Left renal pelvis (tissue), 4 donors: ENCODE results near the gene ADGRG3. TPM values are rescaled to one million over a fixed set of nuclear protein-coding genes. Genes with fewer than 3 reads are reported as not detected.

Experiments
- DNase-seq, 4 donors: peaks; one replicate each; pipeline ENCODE4 v3.0.0-alpha.2; 2013; ENCODE audit warnings: low read depth in 4 of 4, low spot score in 3 of 4
- polyA plus RNA-seq, 4 donors: library from polyadenylated mRNA; unstranded; fragments of 120-200 nt; gene quantifications; one replicate each; pipeline ENCODE4 v1.2.1, GENCODE V29; 2013; ENCODE audit not compliant: insufficient read length in 4 of 4

ADGRG3 gene
- polyA plus RNA-seq, 4 donors = 0.09 to 0.70 (median 0.36) TPM

DNA sequence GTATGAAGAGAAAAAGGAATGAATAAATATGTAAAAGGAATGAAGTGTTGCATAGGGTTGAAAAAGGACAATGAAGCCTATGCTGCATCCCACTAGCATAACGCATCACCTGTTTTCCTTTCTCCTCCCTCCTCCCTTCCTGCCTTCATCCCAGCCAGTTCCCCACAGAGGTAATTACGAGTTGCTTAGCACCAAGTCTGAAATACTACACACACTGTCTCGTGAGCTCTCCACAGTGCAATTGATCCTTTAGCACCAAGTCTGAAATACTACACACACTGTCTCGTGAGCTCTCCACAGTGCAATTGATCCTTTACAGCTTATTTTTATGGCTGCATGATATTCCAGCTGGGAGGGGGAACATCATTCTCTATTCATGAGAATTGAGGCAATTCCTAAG, 25.4 kb downstream of the ADGRG3 start:
- no peak for DNase-seq

GRCh38 chr16:57694231-57694724, 26.2 kb downstream of the ADGRG3 start:
- no peak for DNase-seq

- peak in 3 of 4 donors; percentile 45 to 57 (median 48) for DNase-seq
Observed at GRCh38 chr16:57694725-57695679, 26.9 kb downstream of the ADGRG3 start, which contains the start of gene DRC7. Gene DRC7, plus strand, starts transcription at chr16:57694806. Its CDS starts 3,144 bp downstream, at chr16:57697950.

DNA sequence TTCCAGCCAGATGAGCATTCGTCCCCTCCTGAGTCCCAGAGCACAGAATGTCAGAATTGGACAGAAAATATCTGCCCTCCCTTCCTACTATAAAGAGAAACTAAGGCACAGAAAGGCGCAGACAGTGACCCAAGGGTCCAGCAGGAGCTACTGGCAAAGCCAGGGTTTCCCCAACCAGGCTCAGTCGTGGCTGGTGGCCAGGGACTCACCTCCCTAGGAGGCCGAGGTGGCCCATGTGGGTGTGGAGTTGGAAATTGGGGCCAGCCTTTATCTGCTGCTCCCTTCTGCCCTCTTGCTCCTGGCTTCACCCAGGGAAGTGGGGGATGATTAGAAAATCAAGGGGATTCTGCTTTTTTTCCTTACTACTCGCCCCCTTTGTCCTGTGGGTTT, 27.6 kb downstream of the ADGRG3 start:
- DNase-seq = no peak

DNA sequence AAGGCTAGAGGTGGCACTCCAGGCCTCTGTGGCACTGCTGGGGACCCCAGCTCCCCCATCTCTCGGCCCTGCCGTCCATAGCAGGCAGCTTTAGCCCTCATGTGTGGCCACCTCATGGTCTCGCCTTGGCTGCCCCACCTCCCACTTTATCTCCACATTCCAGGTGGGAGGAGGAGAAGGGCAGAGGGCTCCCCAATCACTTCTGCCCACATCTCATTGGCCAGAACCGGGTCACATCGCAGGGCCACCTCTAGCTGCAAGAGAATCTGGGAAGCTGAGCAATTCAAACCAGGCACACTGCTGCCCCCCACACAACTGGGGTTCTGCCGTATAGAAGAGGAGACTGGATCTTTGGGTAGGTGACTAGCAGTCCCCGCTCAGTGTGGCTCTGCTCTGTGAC, 28.1 kb downstream of the ADGRG3 start:
- no peak for DNase-seq

DNA sequence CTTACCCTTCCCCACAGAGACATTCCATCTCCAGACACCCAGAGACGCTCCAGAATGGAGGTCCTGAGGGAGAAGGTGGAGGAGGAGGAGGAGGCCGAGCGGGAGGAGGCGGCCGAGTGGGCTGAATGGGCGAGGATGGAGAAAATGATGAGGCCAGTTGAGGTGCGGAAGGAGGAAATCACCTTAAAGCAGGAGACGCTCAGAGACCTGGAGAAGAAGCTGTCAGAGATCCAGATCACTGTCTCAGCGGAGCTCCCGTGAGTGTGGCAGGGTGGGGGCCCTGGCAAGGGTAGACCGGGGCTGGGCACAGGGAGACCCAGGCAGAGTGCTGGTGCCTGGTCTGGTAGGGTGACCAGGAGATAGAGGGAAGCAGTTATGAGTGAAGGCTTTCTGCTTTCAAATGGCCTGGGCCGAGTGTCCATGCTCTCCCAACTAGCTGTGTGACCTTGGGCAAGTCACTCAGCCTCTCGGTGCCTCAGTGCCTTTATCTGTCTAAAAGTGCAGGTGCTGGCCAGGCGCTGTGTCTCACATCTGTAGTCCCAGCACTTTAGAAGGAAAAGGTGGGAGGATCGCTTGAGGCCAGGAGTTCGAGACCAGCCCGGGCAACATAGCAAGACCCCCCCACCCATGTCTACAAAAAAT, 29.9 kb downstream of the ADGRG3 start:
- no peak for DNase-seq

- no peak for DNase-seq
Observed at GRCh38 chr16:57698812-57699405, 30.8 kb downstream of the ADGRG3 start.

GRCh38 chr16:57699481-57699880, 31.4 kb downstream of the ADGRG3 start:
- DNase-seq = no peak

- DNase-seq = no peak
Observed at GRCh38 chr16:57699899-57700298, 31.8 kb downstream of the ADGRG3 start.

DNA sequence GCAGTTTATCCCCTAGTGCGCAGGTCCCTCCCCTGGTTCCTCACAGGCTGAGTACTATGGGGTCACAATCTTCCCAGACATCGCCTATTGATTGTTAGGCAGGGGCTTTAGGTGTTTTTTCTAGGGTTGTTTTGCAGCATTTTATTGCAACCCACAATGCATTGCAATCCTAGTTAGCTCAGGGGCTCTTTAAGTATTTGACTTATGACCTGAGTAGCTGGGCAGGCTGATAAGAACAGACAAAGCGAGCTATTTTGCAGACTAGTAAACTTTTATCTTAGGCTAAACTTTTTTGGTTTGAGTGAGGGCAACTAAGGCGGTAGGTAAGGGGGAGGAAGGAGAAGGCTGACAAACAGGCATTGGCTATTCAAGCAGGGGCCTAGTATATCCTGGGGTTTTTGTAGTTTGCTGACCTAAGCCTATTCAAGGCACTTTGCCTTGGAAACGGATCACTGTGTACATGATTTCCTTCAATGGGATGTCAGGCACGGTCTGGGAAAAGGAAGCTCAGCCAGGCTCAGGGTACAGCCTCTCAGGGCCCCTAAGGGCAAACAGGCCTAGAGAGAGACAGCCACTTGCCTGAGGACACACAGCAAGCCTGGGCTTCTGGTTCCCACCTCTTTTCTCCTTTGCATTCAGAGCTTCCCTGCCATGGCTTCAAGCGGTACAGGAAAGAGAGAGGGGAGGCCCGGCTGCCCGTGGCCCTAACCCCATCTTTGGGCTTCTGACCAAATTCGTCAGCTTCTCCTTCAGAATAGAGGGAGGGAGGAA, 32.9 kb downstream of the ADGRG3 start:
- DNase-seq = no peak

DNA sequence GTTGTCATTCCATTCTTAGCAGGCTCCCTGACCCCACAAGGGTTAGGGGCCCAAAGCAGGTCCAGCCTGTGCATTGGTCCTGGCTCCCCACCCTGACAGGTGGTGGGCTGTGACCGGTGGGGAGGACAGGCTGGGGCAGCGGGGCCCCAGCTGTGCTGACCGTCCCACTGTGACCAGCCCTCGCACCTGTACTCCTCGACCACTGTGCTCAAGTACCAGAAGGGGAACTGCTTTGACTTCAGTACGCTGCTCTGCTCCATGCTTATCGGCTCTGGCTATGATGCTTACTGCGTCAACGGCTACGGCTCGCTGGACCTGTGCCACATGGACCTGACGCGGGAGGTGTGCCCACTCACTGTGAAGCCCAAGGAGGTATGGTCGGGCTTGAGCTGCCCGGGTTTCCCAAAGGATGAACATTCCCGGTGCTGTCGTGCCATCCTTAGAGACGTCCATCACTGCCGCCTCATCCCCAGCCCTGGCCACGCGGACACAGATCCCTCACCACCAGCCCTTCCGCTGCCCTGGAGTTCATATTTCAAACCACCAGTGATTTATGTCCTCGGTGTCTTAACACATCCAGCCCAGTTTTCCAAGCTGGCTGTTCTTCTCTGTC, 33.8 kb downstream of the ADGRG3 start:
- peak in 1 of 4 donors; percentile 35 for DNase-seq

DNA sequence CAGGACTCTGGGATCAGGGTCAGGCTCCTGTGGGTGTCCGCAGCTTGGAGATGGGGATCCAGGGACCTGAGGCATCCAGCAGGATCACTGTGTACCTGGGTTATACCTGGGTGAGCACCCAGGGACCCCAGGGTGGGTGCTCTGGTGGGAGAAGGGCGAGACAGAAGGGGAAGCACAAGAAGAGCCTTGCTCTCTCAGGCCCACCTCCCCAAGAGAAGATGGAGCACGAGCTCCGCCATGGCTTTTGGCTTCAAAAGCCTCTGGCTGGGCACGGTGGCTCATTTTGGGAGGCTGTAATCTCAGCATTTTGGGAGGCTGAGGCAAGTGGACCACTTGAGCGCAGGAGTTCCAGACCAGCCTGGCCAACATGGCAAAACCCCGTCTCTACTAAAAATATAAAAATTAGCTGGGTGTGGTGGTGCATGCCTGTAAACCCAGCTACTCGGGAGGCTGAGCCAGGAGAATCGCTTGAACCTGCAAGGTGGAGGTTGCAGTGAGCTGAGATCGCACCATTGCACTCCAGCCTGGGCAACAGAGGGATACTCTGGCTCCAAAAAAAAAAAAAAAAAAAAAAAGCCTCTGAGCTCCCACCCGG, 35.4 kb downstream of the ADGRG3 start:
- DNase-seq = no peak

GRCh38 chr16:57704011-57704904, 36.2 kb downstream of the ADGRG3 start:
- DNase-seq = no peak

DNA sequence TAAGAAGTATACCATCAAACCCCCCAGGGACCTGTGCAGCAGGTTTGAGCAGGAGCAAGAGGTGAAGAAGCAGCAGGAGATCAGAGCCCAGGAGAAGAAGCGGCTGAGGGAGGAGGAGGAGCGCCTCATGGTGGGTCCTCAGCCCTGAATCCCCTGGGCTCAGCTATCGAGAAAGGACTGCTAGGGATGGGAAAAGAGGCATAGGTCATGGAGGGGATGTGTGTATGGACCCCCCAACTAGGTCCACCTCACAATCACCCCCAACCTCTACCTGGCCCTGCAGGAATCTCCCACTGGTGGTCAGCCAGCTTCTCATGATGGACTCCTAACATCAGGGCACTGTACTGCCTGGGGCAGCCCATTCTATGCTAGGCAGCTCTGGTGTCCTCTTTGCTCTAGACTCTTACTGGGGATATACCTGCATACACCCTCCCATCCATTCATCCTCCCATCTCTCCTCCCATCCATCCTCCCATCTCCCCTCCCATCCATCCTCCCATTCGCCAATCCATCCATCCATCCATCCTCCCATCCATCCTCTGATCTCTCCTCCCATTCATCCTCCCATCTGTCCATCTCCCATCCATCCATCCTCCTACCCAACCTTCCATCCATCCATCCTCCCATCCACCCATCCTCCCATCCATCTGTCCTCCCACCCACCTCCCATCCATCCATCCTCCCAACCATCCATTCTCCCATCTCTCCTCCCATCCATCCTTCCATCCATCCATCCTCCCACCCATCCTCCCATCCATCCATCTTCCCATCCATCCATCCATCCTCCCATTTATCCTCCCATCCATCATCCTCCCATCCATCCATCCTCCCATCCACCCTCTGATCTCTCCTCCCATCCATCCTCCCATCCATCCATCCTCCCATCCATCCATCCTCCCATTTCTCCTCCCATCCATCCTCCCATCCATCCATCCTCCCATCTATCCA, 37.1 kb downstream of the ADGRG3 start:
- no peak for DNase-seq

- DNase-seq = no peak
Observed at GRCh38 chr16:57706717-57707116, 38.6 kb downstream of the ADGRG3 start.

DNA sequence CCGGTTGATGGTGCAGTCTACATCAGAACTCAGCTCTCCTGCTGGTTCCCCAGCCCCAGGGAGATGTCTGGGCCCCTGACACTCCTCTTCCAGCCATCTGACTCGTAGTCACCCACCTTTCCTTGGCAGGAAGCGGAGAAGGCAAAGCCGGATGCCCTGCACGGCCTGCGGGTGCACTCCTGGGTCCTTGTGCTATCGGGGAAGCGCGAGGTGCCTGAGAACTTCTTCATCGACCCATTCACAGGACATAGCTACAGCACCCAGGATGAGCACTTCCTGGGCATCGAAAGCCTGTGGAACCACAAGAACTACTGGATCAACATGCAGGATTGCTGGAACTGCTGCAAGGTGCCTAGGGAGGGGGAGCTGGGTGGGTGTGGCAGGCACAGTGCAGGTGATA, 39.2 kb downstream of the ADGRG3 start:
- no peak for DNase-seq

- no peak for DNase-seq
Observed at GRCh38 chr16:57708168-57708567, 40.1 kb downstream of the ADGRG3 start.

- DNase-seq = no peak
Observed at GRCh38 chr16:57709663-57710062, 41.6 kb downstream of the ADGRG3 start.
